HepG2 (cell line): Measurements from ENCODE around the gene SMIM44. TPM values are rescaled to one million over a fixed set of nuclear protein-coding genes. Genes with fewer than 3 reads are reported as not detected.

ENCODE experiments used
- DMTF1 ChIP-seq: sonication (generic); formaldehyde crosslinking; IDR thresholded peaks from 2 replicates; pipeline ENCODE4 v1.4.0; 2020; ENCODE audit warnings: mild to moderate bottlenecking, missing genetic modification reagents
- FOSL2 ChIP-seq: sonication (generic); formaldehyde crosslinking; IDR thresholded peaks from 2 replicates; pipeline ENCODE4 v1.4.0; 2020; ENCODE audit warnings: missing genetic modification reagents
- KDM2A ChIP-seq: sonication (generic); formaldehyde crosslinking; IDR thresholded peaks from 2 replicates; pipeline ENCODE4 v1.4.0; 2020; ENCODE audit warnings: low read depth, missing genetic modification reagents, borderline replicate concordance
- NFKB2 ChIP-seq: sonication (generic); formaldehyde crosslinking; IDR thresholded peaks from 2 replicates; pipeline ENCODE4 v1.4.0; 2020; ENCODE audit warnings: missing genetic modification reagents, borderline replicate concordance
- PHF8 ChIP-seq: sonication (generic); formaldehyde crosslinking; IDR thresholded peaks from 2 replicates; pipeline ENCODE4 v1.5.0; 2020; ENCODE audit warnings: missing genetic modification reagents
- RAD21 ChIP-seq: fragments of 450-650 bp; formaldehyde crosslinking; IDR thresholded peaks from 2 replicates; pipeline ENCODE4 v1.5.0; 2020; ENCODE audit warnings: mild to moderate bottlenecking
- RAD51 ChIP-seq: fragments of 450-650 bp; IDR thresholded peaks from 2 replicates; pipeline ENCODE4 v1.6.1; 2016; ENCODE audit warnings: borderline replicate concordance
- ZBTB1 ChIP-seq: sonication (generic); formaldehyde crosslinking; IDR thresholded peaks from 2 replicates; pipeline ENCODE4 v1.4.0; 2020; ENCODE audit warnings: missing genetic modification reagents, borderline replicate concordance
- ZBTB7B ChIP-seq: sonication (generic); formaldehyde crosslinking; IDR thresholded peaks from 2 replicates; pipeline ENCODE4 v1.4.0; 2020; ENCODE audit warnings: missing genetic modification reagents
- ZNF276 ChIP-seq: sonication (generic); formaldehyde crosslinking; IDR thresholded peaks from 2 replicates; pipeline ENCODE4 v1.4.0; 2020; ENCODE audit warnings: mild to moderate bottlenecking, low read depth, missing genetic modification reagents
- ZNF576 ChIP-seq: sonication (generic); formaldehyde crosslinking; IDR thresholded peaks from 2 replicates; pipeline ENCODE4 v1.4.0; 2020; ENCODE audit warnings: mild to moderate bottlenecking, missing genetic modification reagents
- polyA plus RNA-seq, 8 experiments: library from polyadenylated mRNA; depleted of rRNA in 3 of 8; stranded (reverse) in 7 of 8; unstranded in 1 of 8; fragments of >200 nt; fragmentation: Illumina TruSeq in 4 of 8; extraction: Trizol in 4 of 8; gene quantifications; 2 replicates each; pipeline versions ENCODE4 v1.2.1 to v1.2.3, GENCODE V29; 2011 to 2016; ENCODE audit warnings: low read depth in 4 of 8, missing spikeins in 1 of 8, mixed read lengths in 1 of 8; ENCODE audit not compliant: insufficient read depth in 1 of 8
- total RNA-seq, 5 experiments: library from RNA; depleted of rRNA; stranded (reverse); fragments of >200 nt; fragmentation: Illumina TruSeq; extraction: Trizol; gene quantifications; 2 replicates each; pipeline ENCODE4 v1.2.3, GENCODE V29; 2016; ENCODE audit warnings: low read depth in 1 of 5
- TF ChIP-seq, protein P1 (sequence below): sonication (generic); formaldehyde crosslinking; IDR thresholded peaks from 2 replicates; pipeline ENCODE4 v1.4.0; 2020; ENCODE audit warnings: missing genetic modification reagents
- TF ChIP-seq, protein P2 (sequence below): sonication (generic); formaldehyde crosslinking; IDR thresholded peaks from 2 replicates; pipeline ENCODE4 v1.5.0; 2020; ENCODE audit warnings: mild to moderate bottlenecking, missing genetic modification reagents, moderate library complexity
- TF ChIP-seq, protein P3 (sequence below): sonication (generic); formaldehyde crosslinking; IDR thresholded peaks from 2 replicates; pipeline ENCODE4 v1.4.0; 2020; ENCODE audit warnings: missing genetic modification reagents

Gene SMIM44
- total and polyA plus RNA-seq, 2 of the 13 experiments (the other 11 are each of a cell fraction or from before 2014, with no cell fraction given): not detected

DNA sequence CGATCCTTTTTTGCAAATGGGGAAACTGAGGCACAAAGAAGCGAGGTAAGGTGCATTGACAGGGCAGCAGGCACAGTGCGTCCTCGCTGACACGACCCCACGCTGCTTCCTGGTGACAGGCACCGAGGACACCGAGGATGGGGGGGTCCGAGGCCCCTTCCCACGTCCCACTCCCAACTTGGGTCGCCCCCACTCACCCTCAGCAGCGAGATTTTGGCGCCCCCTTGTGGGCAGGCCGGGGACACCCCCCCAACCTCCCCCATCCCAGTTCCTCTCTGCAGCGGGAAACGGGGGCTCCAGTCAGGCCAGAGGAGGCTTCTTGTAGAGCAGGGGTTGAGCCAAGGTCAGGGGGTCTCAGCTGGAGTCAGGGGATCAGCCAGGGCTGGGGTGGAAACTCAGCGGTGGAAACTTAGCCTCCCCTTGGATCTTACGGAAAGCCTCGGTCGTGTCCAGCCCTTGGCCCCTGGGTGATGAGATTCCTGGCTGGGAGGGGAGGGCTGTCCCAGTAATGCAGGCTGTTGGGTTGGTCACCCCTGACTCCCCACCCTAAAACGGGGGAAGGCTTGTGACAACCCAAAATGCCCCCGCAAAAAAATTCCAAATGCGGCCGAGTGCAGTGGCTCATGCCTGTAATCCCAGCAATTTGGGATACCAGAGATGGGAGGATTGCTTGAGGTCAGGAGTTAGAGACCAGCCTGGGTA is 11.1 kb downstream of the SMIM44 start (continued):
- no peak for TF ChIP-seq ZNF276 (CRISPR knock-in tag)
- TF ChIP-seq, protein P1, sequence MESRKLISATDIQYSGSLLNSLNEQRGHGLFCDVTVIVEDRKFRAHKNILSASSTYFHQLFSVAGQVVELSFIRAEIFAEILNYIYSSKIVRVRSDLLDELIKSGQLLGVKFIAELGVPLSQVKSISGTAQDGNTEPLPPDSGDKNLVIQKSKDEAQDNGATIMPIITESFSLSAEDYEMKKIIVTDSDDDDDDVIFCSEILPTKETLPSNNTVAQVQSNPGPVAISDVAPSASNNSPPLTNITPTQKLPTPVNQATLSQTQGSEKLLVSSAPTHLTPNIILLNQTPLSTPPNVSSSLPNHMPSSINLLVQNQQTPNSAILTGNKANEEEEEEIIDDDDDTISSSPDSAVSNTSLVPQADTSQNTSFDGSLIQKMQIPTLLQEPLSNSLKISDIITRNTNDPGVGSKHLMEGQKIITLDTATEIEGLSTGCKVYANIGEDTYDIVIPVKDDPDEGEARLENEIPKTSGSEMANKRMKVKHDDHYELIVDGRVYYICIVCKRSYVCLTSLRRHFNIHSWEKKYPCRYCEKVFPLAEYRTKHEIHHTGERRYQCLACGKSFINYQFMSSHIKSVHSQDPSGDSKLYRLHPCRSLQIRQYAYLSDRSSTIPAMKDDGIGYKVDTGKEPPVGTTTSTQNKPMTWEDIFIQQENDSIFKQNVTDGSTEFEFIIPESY: 0 out of 2 replicates have a peak, but pooled peaks have one; percentile 25
- TF ChIP-seq, protein P2, sequence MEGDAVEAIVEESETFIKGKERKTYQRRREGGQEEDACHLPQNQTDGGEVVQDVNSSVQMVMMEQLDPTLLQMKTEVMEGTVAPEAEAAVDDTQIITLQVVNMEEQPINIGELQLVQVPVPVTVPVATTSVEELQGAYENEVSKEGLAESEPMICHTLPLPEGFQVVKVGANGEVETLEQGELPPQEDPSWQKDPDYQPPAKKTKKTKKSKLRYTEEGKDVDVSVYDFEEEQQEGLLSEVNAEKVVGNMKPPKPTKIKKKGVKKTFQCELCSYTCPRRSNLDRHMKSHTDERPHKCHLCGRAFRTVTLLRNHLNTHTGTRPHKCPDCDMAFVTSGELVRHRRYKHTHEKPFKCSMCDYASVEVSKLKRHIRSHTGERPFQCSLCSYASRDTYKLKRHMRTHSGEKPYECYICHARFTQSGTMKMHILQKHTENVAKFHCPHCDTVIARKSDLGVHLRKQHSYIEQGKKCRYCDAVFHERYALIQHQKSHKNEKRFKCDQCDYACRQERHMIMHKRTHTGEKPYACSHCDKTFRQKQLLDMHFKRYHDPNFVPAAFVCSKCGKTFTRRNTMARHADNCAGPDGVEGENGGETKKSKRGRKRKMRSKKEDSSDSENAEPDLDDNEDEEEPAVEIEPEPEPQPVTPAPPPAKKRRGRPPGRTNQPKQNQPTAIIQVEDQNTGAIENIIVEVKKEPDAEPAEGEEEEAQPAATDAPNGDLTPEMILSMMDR (CRISPR knock-in tag): peak; percentile 84
- TF ChIP-seq FOSL2 (CRISPR knock-in tag): no peak
- no peak for TF ChIP-seq ZBTB1 (CRISPR knock-in tag)
- TF ChIP-seq DMTF1 (CRISPR knock-in tag): no peak
- 0 out of 2 replicates have a peak, but pooled peaks have one; percentile 46 for TF ChIP-seq ZBTB7B (CRISPR knock-in tag)
- peak; percentile 72 for TF ChIP-seq RAD21 (CRISPR knock-in tag)
- 0 out of 2 replicates have a peak, but pooled peaks have one; percentile 23 for TF ChIP-seq PHF8 (CRISPR knock-in tag)
- TF ChIP-seq, protein P3, sequence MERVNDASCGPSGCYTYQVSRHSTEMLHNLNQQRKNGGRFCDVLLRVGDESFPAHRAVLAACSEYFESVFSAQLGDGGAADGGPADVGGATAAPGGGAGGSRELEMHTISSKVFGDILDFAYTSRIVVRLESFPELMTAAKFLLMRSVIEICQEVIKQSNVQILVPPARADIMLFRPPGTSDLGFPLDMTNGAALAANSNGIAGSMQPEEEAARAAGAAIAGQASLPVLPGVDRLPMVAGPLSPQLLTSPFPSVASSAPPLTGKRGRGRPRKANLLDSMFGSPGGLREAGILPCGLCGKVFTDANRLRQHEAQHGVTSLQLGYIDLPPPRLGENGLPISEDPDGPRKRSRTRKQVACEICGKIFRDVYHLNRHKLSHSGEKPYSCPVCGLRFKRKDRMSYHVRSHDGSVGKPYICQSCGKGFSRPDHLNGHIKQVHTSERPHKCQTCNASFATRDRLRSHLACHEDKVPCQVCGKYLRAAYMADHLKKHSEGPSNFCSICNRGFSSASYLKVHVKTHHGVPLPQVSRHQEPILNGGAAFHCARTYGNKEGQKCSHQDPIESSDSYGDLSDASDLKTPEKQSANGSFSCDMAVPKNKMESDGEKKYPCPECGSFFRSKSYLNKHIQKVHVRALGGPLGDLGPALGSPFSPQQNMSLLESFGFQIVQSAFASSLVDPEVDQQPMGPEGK (CRISPR knock-in tag): peak; percentile 77
- peak; percentile 45; the same call in 1 of the 2 replicates for TF ChIP-seq NFKB2
- no peak for TF ChIP-seq RAD51
- peak; percentile 45; the same call in 1 of the 2 replicates for TF ChIP-seq ZNF576 (CRISPR knock-in tag)
- TF ChIP-seq KDM2A (CRISPR knock-in tag): 0 out of 2 replicates have a peak, but pooled peaks have one; percentile 20
